Activated naive CD4-positive, alpha-beta T cell treated with anti-CD3 and anti-CD28 coated beads, Interleukin-2, amount 50 U/mL, for 24 hours (primary cell): ENCODE results near the gene SLC2A6.
"Not testable (repeated sequence)": the region's sequence is repeated elsewhere in the genome, so short reads cannot be mapped to it uniquely, and the experiment has no call there.

Experiments
- H3K27ac Mint-ChIP-seq: one replicate; pipeline ENCODE4 v1.8.0; 2021; ENCODE audit warnings: mild to moderate bottlenecking, mixed read lengths
- H3K27me3 Mint-ChIP-seq: one replicate; pipeline ENCODE4 v1.8.0; 2021; ENCODE audit warnings: mixed read lengths
- H3K36me3 Mint-ChIP-seq: one replicate; pipeline ENCODE4 v1.8.0; 2021; ENCODE audit warnings: mixed read lengths
- H3K4me1 Mint-ChIP-seq: one replicate; pipeline ENCODE4 v1.8.0; 2021; ENCODE audit warnings: mixed read lengths
- H3K4me3 Mint-ChIP-seq: one replicate; pipeline ENCODE4 v1.8.0; 2021; ENCODE audit warnings: mild to moderate bottlenecking, mixed read lengths
- H3K9me3 Mint-ChIP-seq: one replicate; pipeline ENCODE4 v1.8.0; 2021; ENCODE audit warnings: mixed read lengths

The SLC2A6 gene

DNA sequence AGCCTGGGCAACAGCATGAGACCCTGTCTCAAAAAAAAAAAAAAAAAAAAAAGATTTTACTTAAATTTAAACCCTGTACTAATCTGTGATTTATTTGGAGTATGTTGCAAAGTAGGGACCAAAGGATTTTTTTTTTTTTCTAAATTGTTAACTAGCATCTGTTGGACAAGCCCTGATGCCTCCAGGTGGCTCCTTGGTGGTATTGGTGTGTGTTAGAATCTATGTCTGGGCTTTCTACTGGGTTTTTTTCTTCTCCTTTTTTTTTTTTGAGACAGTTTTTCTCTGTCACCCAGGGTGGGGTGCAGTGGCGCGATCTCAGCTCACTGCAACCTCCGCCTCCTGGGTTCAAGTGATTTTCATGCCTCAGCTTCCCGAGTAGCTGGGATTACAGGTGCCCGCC is 27.0 kb downstream of the SLC2A6 start:
- not testable (repeated sequence) for H3K4me1 Mint-ChIP-seq, H3K36me3 Mint-ChIP-seq, H3K27ac Mint-ChIP-seq, H3K27me3 Mint-ChIP-seq, H3K4me3 Mint-ChIP-seq, H3K9me3 Mint-ChIP-seq

DNA sequence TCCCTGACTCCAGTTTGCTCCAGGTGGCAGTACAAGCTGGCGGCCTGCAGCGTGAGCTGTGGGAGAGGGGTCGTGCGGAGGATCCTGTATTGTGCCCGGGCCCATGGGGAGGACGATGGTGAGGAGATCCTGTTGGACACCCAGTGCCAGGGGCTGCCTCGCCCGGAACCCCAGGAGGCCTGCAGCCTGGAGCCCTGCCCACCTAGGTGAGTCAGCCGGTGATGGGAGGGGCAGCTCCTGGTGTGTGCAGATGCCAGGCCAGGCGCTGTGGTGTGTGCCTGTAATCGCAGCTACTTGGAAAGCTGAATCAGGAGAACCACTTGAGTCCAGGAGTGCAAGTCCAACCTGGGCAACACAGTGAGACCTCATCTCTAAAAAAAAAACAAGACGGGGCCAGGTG is 29.1 kb downstream of the SLC2A6 start:
- no peak overlapping the region for H3K27ac Mint-ChIP-seq
- no peaks in the 10 kb centered on the region for H3K36me3 Mint-ChIP-seq
- no peak overlapping the region for H3K4me3 Mint-ChIP-seq
- no peaks in the 10 kb centered on the region for H3K9me3 Mint-ChIP-seq
- peaks cover 1% of the 10 kb centered on the region for H3K27me3 Mint-ChIP-seq
- H3K4me1 Mint-ChIP-seq = no peaks in the 10 kb centered on the region

DNA sequence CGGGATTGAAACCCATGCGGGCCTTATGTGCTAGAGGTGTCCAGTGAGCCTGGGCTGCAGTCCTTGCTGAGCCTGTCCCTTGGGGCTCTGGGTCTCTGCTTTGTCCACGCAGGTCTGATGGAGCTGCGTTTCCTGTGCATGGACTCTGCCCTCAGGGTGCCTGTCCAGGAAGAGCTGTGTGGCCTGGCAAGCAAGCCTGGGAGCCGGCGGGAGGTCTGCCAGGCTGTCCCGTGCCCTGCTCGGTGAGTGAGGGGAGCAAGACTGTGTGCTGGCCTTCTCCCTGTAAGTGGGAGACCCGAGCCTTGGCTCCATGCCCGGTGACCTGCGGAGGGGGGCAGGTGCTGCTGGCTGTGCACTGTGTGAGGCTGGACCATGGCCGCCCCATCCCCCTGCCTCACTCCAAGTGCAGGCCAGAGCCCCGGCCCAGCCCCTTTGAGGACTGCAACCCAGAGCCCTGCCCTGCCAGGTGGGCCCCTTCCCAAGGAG is 30.4 kb downstream of the SLC2A6 start:
- no peaks in the 10 kb centered on the region for H3K36me3 Mint-ChIP-seq

DNA sequence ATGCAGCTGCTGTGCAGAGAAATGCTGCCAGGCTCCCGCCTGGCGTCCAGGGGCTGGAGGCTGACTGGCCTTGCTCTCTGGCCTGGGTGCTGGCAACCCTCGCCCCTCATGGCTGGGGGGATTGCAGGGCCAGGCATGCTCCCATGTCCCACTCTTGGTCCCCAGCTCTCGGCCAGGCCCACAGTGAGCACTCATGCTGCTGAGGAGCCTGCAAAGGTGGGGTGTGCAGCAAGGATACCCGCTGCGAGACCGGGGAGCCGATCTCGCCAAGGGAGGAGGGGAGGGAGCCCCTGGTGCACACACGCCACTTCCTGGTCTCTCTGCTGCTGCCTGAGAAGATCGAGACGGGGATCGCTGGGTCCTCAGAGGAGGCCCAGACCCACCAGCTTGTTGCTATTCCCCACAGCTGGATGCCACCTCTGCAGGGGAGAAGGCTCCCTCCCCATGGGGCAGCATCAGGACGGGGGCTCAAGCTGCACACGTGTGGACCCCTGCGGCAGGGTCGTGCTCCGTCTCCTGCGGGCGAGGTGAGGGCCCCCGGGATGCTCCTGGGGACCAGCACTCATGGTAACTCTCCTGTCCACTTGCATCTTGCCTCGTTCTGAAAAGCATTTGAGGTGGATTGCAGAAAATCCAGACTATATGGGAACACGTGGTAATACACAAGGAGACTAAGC is 33.5 kb downstream of the SLC2A6 start:
- H3K4me3 Mint-ChIP-seq = no peak overlapping the region
- no peak overlapping the region for H3K27ac Mint-ChIP-seq
- peaks cover 1% of the 10 kb centered on the region for H3K27me3 Mint-ChIP-seq
- no peaks in the 10 kb centered on the region for H3K9me3 Mint-ChIP-seq
- H3K4me1 Mint-ChIP-seq = no peaks in the 10 kb centered on the region
- no peaks in the 10 kb centered on the region for H3K36me3 Mint-ChIP-seq

More for the DNA sequence above, 30.4 kb downstream of the SLC2A6 start:
- Mint-ChIP-seq H3K27ac (no peak overlapping the region), H3K4me1 (no peaks in the 10 kb centered on the region), H3K27me3 (peaks cover 1% of the 10 kb centered on the region), H3K9me3 (no peaks in the 10 kb centered on the region), H3K4me3 (no peak overlapping the region)

DNA sequence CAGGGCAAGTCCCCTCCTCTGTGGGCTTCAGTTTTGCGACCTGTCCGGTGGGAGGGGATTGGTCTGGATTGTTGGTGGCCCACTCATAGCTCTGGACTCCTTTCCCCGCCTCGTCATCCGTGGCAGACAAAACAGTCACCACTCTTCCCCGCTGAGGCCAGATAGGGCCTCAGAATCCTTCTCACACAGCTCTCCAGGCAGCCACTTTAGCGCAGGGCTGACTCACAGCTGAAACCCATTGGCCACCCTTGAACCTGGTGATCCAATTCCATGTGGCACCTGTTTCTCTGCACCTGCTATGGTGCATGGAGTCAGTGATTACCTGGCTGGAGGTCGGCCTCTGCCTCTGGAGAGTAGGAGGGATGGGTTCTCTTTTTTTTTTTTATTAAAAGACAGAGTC is 34.9 kb downstream of the SLC2A6 start:
- H3K4me3 Mint-ChIP-seq = no peak overlapping the region
- H3K4me1 Mint-ChIP-seq = no peaks in the 10 kb centered on the region
- no peak overlapping the region for H3K27ac Mint-ChIP-seq
- H3K9me3 Mint-ChIP-seq = no peaks in the 10 kb centered on the region
- no peaks in the 10 kb centered on the region for H3K36me3 Mint-ChIP-seq
- H3K27me3 Mint-ChIP-seq = peaks cover 1% of the 10 kb centered on the region

DNA sequence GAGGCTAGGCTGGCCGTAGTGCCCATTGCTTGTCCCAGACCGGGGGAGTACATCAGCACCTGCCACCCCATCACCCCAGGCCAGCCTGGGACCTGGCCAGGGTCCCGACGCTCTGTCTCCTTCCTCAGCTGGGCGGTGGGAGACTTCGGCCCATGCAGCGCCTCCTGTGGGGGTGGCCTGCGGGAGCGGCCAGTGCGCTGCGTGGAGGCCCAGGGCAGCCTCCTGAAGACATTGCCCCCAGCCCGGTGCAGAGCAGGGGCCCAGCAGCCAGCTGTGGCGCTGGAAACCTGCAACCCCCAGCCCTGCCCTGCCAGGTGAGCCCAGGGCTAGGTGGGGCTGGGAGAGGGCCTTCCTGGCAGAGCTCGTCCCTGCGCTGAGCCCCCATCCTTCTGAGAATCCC is 35.7 kb downstream of the SLC2A6 start:
- Mint-ChIP-seq H3K27ac (no peak overlapping the region), H3K36me3 (no peaks in the 10 kb centered on the region), H3K4me1 (no peaks in the 10 kb centered on the region), H3K9me3 (no peaks in the 10 kb centered on the region), H3K27me3 (peaks cover 1% of the 10 kb centered on the region), H3K4me3 (no peak overlapping the region)

DNA sequence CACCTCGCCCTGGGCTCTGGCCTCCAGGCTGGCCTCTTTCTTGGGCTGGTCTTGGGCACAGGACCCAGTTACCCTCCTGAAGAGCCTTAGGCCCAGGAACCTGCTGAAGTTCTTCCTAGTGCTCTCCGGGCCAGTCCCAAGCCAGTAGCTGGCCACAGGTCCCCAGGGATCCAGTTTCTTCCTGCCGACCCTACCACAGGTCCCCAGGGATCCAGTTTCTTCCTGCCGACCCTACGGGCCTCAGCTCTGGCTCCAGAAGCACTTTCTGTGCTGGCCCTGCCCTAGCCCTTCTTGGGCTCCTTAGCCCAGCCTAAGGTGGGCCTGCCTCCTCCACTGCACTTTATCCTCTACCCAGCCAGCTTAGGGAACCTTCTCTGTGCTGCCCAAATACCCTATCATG is 37.3 kb downstream of the SLC2A6 start:
- H3K27ac Mint-ChIP-seq = no peak overlapping the region
- no peak overlapping the region for H3K4me3 Mint-ChIP-seq
- H3K27me3 Mint-ChIP-seq = peaks cover 1% of the 10 kb centered on the region
- no peaks in the 10 kb centered on the region for H3K9me3 Mint-ChIP-seq
- no peaks in the 10 kb centered on the region for H3K36me3 Mint-ChIP-seq
- no peaks in the 10 kb centered on the region for H3K4me1 Mint-ChIP-seq

DNA sequence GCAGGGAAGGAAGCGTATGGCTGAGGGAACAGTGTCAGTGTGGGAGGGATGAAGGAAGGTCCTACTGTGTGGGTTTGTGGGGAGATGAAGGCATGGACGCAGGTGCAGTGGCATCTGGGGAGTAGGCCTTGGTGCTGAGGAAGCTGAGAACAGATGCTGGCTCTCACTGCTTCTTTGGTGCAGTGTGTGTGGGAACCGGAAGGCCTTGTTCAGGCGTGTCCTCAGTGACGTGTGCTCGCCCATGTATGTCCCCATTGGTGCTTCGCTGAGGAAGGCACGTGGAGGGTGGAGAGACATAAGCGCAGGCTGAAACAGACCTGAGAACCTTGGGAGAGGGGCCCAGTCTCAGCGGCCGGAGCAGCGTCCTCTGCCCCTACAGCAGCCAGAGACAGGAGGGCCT is 38.0 kb downstream of the SLC2A6 start:
- Mint-ChIP-seq H3K27ac (no peak overlapping the region), H3K27me3 (no peaks in the 10 kb centered on the region), H3K4me1 (no peaks in the 10 kb centered on the region), H3K9me3 (no peaks in the 10 kb centered on the region), H3K4me3 (no peak overlapping the region), H3K36me3 (no peaks in the 10 kb centered on the region)

DNA sequence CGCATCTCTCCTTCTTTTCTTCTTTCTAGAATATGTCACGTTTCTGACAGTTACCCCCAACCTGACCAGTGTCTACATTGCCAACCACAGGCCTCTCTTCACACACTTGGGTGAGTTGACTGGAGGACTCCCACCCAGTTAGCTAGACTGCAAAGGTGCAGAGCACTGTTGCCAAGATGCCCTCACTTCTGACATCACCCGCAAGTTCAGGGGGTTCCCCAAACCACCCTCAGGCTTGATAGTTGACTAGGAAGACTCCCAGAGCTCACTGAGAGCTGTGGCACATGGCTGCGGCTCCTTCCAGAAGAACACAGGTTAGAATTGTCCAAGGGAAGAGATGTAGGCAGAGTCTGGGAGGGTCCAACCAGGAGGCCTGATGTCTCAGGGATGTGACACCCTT is 39.6 kb downstream of the SLC2A6 start:
- Mint-ChIP-seq H3K9me3 (no peaks in the 10 kb centered on the region), H3K4me1 (no peaks in the 10 kb centered on the region), H3K36me3 (no peaks in the 10 kb centered on the region), H3K27ac (no peak overlapping the region), H3K27me3 (no peaks in the 10 kb centered on the region), H3K4me3 (no peak overlapping the region)

DNA sequence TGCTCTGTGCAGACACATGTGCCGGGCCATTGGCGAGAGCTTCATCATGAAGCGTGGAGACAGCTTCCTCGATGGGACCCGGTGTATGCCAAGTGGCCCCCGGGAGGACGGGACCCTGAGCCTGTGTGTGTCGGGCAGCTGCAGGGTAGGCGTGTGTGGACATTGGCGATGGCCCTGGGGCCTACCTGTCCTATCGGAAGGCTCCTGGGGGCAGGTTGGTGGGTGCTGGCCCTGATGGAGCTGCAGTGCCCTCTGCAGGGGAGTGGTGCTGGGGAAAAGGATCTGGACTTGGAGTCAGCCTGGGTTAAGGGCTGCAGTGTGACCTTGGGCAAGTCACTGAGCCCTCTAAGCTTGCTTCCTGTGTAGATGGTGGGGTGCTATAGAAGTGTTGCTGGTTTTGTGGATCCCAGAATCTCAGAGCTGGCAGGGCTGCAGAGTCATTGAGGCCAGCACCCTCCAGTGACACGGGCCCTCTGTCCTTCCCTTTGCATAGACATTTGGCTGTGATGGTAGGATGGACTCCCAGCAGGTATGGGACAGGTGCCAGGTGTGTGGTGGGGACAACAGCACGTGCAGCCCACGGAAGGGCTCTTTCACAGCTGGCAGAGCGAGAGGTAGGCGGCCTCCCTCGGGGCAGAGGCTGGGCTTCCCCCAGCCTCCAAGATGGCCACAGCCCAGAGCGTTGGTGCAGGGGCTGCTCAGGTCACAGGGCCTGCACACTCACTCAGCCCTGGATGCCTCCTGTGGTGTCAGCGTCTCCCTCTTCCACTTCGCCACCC is 41.0 kb downstream of the SLC2A6 start:
- no peaks in the 10 kb centered on the region for H3K4me1 Mint-ChIP-seq
- H3K4me3 Mint-ChIP-seq = no peak overlapping the region
- no peaks in the 10 kb centered on the region for H3K36me3 Mint-ChIP-seq
- H3K9me3 Mint-ChIP-seq = no peaks in the 10 kb centered on the region
- no peak overlapping the region for H3K27ac Mint-ChIP-seq
- H3K27me3 Mint-ChIP-seq = no peaks in the 10 kb centered on the region

DNA sequence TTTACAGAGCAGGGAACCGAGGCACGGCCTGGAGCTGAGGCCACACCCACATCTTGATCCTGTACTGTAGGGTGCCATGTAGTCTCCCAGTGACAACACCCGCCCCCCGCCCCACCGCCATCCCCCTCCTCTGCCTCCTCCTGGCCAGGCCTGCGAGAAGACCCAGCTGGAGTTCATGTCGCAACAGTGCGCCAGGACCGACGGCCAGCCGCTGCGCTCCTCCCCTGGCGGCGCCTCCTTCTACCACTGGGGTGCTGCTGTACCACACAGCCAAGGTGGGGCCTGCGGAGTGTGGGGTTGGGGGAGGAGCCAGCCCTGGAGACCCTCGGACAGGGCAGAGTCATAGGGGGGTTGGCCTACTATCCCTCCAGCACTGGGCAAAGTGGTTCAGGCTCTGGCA is 42.2 kb downstream of the SLC2A6 start:
- Mint-ChIP-seq H3K27me3 (no peaks in the 10 kb centered on the region), H3K4me3 (no peak overlapping the region), H3K9me3 (no peaks in the 10 kb centered on the region), H3K36me3 (no peaks in the 10 kb centered on the region), H3K4me1 (no peaks in the 10 kb centered on the region), H3K27ac (no peak overlapping the region)

DNA sequence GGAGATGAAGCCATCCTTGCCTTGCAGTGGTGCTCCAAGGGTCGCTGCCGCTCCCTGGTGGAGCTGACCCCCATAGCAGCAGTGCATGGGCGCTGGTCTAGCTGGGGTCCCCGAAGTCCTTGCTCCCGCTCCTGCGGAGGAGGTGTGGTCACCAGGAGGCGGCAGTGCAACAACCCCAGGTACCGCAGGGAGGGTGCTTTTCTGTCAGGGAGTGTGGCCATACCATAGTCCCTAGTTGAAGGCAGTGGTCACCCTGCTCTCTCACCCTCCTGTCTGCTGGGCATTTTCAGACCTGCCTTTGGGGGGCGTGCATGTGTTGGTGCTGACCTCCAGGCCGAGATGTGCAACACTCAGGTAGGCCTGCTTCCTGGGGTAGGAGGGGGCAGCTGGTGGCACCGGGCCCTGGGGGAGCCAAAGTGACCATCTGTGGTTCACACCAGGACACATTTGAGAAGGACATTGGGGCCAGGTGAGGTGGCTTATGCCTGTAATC is 45.5 kb downstream of the SLC2A6 start:
- Mint-ChIP-seq H3K36me3 (no peaks in the 10 kb centered on the region), H3K9me3 (no peaks in the 10 kb centered on the region), H3K4me1 (no peaks in the 10 kb centered on the region), H3K27ac (no peak overlapping the region), H3K4me3 (no peak overlapping the region), H3K27me3 (peaks cover 4% of the 10 kb centered on the region)

DNA sequence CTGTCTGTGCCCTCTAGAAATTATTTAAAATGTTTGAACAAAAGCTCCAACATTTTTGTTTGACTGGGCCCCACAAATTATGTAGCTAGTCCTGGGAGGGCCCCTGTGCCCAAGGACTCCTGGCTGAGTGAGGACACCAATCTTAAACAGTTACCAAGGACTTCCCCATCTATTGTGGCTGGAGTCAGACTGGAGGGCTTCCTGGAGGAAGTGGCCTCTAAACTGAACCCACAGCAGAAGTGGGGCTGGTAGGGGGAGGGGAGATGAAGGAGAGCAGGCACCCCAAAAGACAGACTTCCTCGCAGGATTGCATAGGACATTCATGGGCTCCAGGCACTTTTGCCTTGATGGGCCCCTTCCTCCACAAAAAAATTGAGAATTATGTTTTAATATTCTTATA is 48.7 kb downstream of the SLC2A6 start:
- no peak overlapping the region for H3K27ac Mint-ChIP-seq
- H3K4me3 Mint-ChIP-seq = peak overlapping the region; percentile 20
- H3K4me1 Mint-ChIP-seq = peaks cover 7% of the 10 kb centered on the region
- no peaks in the 10 kb centered on the region for H3K36me3 Mint-ChIP-seq
- H3K27me3 Mint-ChIP-seq = peaks cover 15% of the 10 kb centered on the region
- no peaks in the 10 kb centered on the region for H3K9me3 Mint-ChIP-seq

DNA sequence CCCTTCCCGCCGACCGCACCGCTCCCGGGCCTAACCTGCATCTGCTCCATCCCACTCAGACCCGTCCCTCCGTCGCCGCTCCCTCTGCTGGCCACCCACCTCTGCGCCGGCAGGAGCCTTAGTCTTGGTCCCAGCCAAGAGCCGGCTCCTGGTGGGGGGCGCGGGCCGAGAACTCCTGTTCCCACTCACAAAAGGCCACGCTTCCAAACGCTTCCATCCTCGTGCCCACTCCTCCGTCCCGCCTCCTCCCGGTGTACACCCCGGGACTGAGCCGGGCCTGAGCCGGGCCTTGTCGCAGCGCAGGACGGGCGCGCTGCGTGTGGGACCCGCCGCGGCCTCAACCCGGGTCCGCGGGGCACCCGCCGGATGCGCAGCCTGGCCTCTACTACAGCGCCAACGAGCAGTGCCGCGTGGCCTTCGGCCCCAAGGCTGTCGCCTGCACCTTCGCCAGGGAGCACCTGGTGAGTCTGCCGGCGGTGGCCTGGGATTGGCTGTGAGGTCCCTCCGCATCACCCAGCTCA is 49.2 kb downstream of the SLC2A6 start:
- peaks cover 17% of the 10 kb centered on the region for H3K27me3 Mint-ChIP-seq
- H3K36me3 Mint-ChIP-seq = no peaks in the 10 kb centered on the region
- peaks cover 7% of the 10 kb centered on the region for H3K4me1 Mint-ChIP-seq
- no peaks in the 10 kb centered on the region for H3K9me3 Mint-ChIP-seq
- no peak overlapping the region for H3K4me3 Mint-ChIP-seq
- no peak overlapping the region for H3K27ac Mint-ChIP-seq

DNA sequence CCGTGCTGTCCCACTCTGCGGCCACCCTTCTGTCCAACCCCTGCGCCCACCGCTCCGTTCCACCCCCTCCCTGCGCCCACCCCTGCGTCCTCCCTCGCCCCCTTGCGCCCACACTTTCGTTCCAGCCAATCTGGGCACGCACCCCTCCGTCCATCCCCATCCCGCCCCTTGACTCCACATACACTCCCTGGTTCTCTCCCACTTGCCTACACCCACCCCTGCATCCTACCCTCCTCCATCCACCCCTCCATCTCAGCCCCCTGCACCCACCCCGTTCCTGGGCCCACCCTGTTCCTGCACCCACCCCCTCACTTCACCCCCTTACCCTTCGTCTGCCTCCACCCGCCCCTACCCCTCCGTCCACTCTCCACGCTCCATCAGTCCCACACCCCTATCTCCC is 49.7 kb downstream of the SLC2A6 start:
- H3K4me3 Mint-ChIP-seq = no peak overlapping the region
- H3K4me1 Mint-ChIP-seq = peaks cover 7% of the 10 kb centered on the region
- peaks cover 18% of the 10 kb centered on the region for H3K27me3 Mint-ChIP-seq
- H3K9me3 Mint-ChIP-seq = no peaks in the 10 kb centered on the region
- no peak overlapping the region for H3K27ac Mint-ChIP-seq
- H3K36me3 Mint-ChIP-seq = no peaks in the 10 kb centered on the region

DNA sequence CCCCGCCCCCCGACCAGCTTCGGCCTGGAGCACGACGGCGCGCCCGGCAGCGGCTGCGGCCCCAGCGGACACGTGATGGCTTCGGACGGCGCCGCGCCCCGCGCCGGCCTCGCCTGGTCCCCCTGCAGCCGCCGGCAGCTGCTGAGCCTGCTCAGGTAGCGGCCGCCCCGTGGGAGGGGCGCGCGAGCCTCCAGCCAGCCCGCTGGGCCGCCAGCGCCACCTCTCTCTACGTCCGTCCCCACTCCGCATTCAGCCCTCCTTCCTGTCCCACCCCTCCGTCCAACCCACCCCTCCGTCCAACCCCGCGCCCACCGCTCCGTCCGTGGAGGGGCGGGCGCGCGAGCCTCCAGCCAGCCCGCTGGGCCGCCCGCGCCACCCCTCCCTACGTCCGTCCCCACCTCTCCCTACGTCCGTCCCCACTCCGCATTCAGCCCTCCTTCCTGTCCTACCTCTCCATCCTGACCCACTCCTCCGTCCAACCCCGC is 50.2 kb downstream of the SLC2A6 start:
- H3K4me3 Mint-ChIP-seq = no peak overlapping the region
- peaks cover 18% of the 10 kb centered on the region for H3K27me3 Mint-ChIP-seq
- H3K27ac Mint-ChIP-seq = no peak overlapping the region
- peaks cover 7% of the 10 kb centered on the region for H3K4me1 Mint-ChIP-seq
- H3K9me3 Mint-ChIP-seq = no peaks in the 10 kb centered on the region
- no peaks in the 10 kb centered on the region for H3K36me3 Mint-ChIP-seq
